Calu3 (cell line): Measurements from ENCODE around the gene SPATS1. TPM values are rescaled to one million over a fixed set of nuclear protein-coding genes. Genes with fewer than 3 reads are reported as not detected.

Source experiments
- BruUV-seq: library from RNA; stranded (reverse); fragments of 400-500 nt; replicated peaks from 2 replicates; lab custom pipeline; 2021; lab: Mats Ljungman, UMichigan
- CTCF ChIA-PET: fragments of 300-600 bp; sonication (Branson Sonifier 250); formaldehyde crosslinking; loops from one replicate; lab custom pipeline; 2022; ENCODE audit warnings: antibody characterized with exemption; lab: Charles Lee
- DNase-seq: peaks from one replicate; pipeline ENCODE4 v3.0.0; 2022
- H3K27ac Mint-ChIP-seq: one replicate; pipeline ENCODE4 v1.8.0; 2022; ENCODE audit warnings: mixed read lengths; ENCODE audit not compliant: unreplicated experiment
- H3K27me3 Mint-ChIP-seq: one replicate; pipeline ENCODE4 v1.8.0; 2022; ENCODE audit warnings: mixed read lengths; ENCODE audit not compliant: unreplicated experiment
- H3K36me3 Mint-ChIP-seq: one replicate; pipeline ENCODE4 v1.8.0; 2022; ENCODE audit warnings: mild to moderate bottlenecking, moderate library complexity, mixed read lengths; ENCODE audit not compliant: insufficient read depth, unreplicated experiment
- H3K4me1 Mint-ChIP-seq: one replicate; pipeline ENCODE4 v1.8.0; 2022; ENCODE audit warnings: mild to moderate bottlenecking, low read depth, mixed read lengths; ENCODE audit not compliant: unreplicated experiment
- H3K4me3 Mint-ChIP-seq: one replicate; pipeline ENCODE4 v1.8.0; 2022; ENCODE audit warnings: mild to moderate bottlenecking, low read depth, moderate library complexity, mixed read lengths; ENCODE audit not compliant: unreplicated experiment
- H3K9me3 Mint-ChIP-seq: one replicate; pipeline ENCODE4 v1.8.0; 2022; ENCODE audit warnings: low read depth, mixed read lengths; ENCODE audit not compliant: unreplicated experiment
- CTCF ChIP-seq: fragments of 200-600 bp; IDR thresholded peaks from one replicate; pipeline ENCODE4 v1.8.0; 2022; ENCODE audit warnings: antibody characterized with exemption; ENCODE audit not compliant: unreplicated experiment
- intact Hi-C: fragments of 100-400 bp; cut with micrococcal nuclease; formaldehyde crosslinking; loops from one replicate; pipeline ENCODE4 v1.10.0; 2022; ENCODE audit not compliant: unreplicated experiment
- total RNA-seq: library from RNA; stranded (reverse); gene quantifications from 2 replicates; pipeline ENCODE4 v1.2.3, GENCODE V29; 2022

The SPATS1 gene
- total RNA-seq, 1 experiment from 2014 or later = not detected

DNA sequence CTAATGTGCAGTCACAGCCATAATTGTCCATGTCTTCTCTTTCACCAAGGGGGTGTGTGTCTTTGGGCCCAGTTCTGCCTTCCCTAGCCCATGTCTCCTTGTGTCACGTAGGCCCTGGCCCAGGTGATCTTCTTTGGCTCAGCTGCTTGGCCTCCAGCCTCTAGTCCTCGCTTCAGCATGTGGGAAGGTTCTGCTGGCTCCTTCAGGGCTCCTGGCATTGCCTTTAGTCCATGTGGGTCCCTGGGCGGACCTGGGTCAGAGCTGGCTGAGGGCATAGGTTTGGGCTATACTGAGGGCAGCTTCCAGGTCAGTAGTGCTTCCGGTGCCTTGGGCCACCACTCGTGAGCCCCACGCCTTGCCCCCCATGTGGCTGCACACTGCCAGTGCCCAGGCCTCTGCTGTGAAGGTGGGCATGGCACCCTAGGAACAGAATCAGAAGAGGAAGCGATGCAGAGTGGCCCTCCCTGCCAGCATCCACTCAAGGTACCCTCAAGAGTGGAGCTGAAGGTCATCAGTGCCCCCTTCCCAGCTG is 42.1 kb upstream of the SPATS1 start:
- Mint-ChIP-seq H3K27ac (no peak overlapping the region), H3K27me3 (peaks cover 44% of the 10 kb centered on the region), H3K9me3 (no peaks in the 10 kb centered on the region), H3K4me1 (no peaks in the 10 kb centered on the region), H3K4me3 (no peak overlapping the region), H3K36me3 (peaks cover 49% of the 10 kb centered on the region)
- no peak for TF ChIP-seq CTCF
- BruUV-seq = no TSS peak
- CTCF ChIA-PET = interaction anchor here (1.5 kb wide), 1 partner anchor 11 kb away, joined by 3 read pairs; no protein-coding TSS in a partner anchor
- intact Hi-C loops = no loop called here
- DNase-seq = no peak

DNA sequence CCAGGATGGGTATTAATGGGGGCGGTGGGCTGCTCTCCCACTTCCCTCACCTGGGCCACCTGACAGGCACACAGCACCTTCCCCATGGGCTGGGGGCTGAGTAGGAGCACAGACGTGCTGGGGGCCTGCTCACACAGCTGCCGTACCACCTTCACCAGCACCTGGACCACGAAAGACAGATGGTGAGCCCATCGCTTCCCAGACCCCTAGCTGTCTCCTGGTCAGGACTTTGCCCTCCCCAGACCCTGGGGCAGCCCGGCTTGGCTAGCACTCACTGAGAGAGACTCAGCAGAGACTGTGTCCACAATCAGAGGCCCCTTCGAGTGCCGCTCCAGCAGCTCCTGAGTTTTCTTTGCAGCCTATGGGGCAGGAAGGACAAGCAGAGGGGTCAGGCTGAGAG is 41.3 kb upstream of the SPATS1 start:
- Mint-ChIP-seq H3K4me1 (no peaks in the 10 kb centered on the region), H3K27me3 (peaks cover 36% of the 10 kb centered on the region), H3K36me3 (peaks cover 53% of the 10 kb centered on the region), H3K4me3 (no peak overlapping the region), H3K9me3 (no peaks in the 10 kb centered on the region), H3K27ac (no peak overlapping the region)
- TF ChIP-seq CTCF = no peak
- intact Hi-C loops = no loop called here
- BruUV-seq = no TSS peak
- DNase-seq = no peak
- CTCF ChIA-PET = interaction anchor here (1.5 kb wide), 1 partner anchor 12 kb away, joined by 3 read pairs; no protein-coding TSS in a partner anchor

DNA sequence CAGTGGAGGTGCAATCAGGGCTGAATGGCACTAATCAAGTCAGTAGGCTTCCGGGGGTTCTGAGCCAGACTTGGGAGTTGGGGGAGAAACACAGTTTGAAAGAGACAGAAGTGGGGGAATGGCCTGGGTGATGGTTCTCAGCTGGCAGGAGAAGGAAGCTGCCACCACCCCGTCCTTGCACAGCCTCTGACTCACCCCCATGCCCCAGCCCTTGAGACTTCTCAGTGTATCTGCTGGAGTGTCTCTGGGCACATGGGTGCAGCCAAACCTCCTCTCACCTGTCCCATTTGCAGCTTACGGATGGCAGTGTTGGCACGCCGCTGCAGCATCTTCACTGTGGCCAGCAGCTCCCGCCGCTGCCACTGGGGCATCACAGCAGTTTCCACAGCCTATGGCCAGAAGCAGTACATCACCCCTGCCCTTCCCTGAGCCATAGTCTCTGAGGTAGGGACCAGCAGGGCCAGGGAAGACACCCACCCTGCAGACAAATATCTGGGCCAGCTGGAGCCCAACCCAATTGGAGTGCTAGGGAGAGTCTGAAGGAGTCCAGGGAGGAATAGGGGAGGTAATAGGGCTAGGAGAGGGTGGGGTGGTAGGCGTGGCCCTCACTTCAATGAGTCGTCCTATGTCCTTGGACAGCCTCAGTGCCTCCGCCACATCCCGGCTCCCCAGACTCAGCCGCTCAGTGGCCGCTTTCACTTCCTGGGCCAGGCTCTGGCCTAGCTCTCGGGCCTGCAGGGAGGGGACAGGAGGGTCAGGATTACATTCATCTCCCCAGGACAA is 40.5 kb upstream of the SPATS1 start:
- Mint-ChIP-seq H3K27me3 (peaks cover 28% of the 10 kb centered on the region), H3K4me1 (no peaks in the 10 kb centered on the region), H3K9me3 (no peaks in the 10 kb centered on the region), H3K4me3 (no peak overlapping the region), H3K27ac (no peak overlapping the region), H3K36me3 (peaks cover 49% of the 10 kb centered on the region)
- DNase-seq = no peak
- intact Hi-C loops = no loop called here
- no peak for TF ChIP-seq CTCF
- CTCF ChIA-PET = interaction anchor here (1.5 to 1.7 kb wide), 2 partner anchors 11 to 13 kb away, joined by 3 to 5 read pairs; partner anchors contain the start of gene AARS2
- no TSS peak for BruUV-seq

DNA sequence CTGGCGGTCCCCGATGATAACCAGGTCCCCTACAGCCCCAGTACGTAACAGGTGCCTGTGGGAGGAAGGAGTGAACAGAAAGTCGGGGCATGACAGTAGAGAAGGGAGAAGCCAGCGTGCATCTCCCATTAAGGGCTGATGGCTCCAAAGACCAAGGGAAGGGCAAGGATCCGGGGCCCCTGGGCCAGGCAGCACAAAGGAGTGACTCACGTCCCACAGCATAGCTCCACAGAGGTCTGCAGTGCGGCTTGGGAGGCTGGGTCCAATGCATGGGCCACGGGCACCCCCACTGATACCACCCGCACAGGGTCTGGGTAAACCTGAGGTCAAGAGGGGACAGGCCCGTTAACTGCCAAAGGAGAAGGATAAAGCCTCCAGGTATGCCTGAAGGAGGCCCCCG is 39.6 kb upstream of the SPATS1 start:
- no peak overlapping the region for H3K27ac Mint-ChIP-seq
- no peaks in the 10 kb centered on the region for H3K4me1 Mint-ChIP-seq
- CTCF ChIA-PET = interaction anchor here (1.7 to 3.9 kb wide), 2 partner anchors 10 to 35 kb away, joined by 5 to 25 read pairs; partner anchors contain the start of gene AARS2
- H3K9me3 Mint-ChIP-seq = no peaks in the 10 kb centered on the region
- peaks cover 19% of the 10 kb centered on the region for H3K27me3 Mint-ChIP-seq
- intact Hi-C loops = no loop called here
- DNase-seq = no peak
- TF ChIP-seq CTCF = no peak
- no TSS peak for BruUV-seq
- H3K4me3 Mint-ChIP-seq = no peak overlapping the region
- peaks cover 42% of the 10 kb centered on the region for H3K36me3 Mint-ChIP-seq
